Muscle layer of duodenum (tissue), 2 donors: ENCODE data around the gene STYXL2.

Experiments used
- H3K27ac ChIP-seq: one replicate; pipeline ENCODE4 v1.7.0; 2013; ENCODE audit warnings: mild to moderate bottlenecking, low read length
- H3K27me3 ChIP-seq: one replicate; pipeline ENCODE4 v1.7.0; 2013; ENCODE audit warnings: low read depth, mild to moderate bottlenecking, control low read depth, low read length
- H3K36me3 ChIP-seq, 2 donors: one replicate each; pipeline ENCODE4 v1.7.0; 2013; ENCODE audit warnings: low read length in 2 of 2, control low read depth in 1 of 2, mild to moderate bottlenecking in 1 of 2; ENCODE audit not compliant: insufficient read depth in 2 of 2, control insufficient read depth in 1 of 2
- H3K4me1 ChIP-seq, 2 donors: one replicate each; pipeline ENCODE4 v1.7.0; 2013; ENCODE audit warnings: low read length in 2 of 2, mild to moderate bottlenecking in 2 of 2, control low read depth in 1 of 2, moderate library complexity in 1 of 2; ENCODE audit not compliant: insufficient read depth in 2 of 2, control insufficient read depth in 1 of 2
- H3K4me3 ChIP-seq, 2 donors: one replicate each; pipeline ENCODE4 v1.7.0; 2013; ENCODE audit warnings: low read length in 2 of 2, low read depth in 1 of 2, mild to moderate bottlenecking in 1 of 2
- H3K9me3 ChIP-seq, 2 donors: one replicate each; pipeline ENCODE4 v1.7.0; 2013; ENCODE audit warnings: low read length in 2 of 2, control low read depth in 1 of 2, mild to moderate bottlenecking in 1 of 2; ENCODE audit not compliant: control insufficient read depth in 1 of 2
- donor health status: healthy.

Gene STYXL2

DNA sequence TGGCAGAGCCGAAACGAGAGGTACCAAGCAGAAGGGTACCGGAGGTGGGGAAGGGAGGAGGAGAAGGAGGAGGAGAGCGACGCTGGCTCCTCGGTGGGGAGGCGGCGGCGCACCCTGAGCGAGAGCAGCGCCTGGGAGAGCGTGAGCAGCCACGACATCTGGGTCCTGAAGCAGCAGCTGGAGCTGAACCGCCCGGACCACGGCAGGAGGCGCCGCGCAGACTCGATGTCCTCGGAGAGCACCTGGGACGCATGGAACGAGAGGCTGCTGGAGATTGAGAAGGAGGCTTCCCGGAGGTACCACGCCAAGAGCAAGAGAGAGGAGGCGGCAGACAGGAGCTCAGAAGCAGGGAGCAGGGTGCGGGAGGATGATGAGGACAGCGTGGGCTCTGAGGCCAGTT is 32.4 kb downstream of the STYXL2 start:
- Histone ChIP-seq H3K27me3 (no peaks in the 10 kb centered on the region), H3K4me3 (no peak overlapping the region), H3K36me3 (no peaks in the 10 kb centered on the region), H3K27ac (no peak overlapping the region), H3K4me1 (peaks cover 0 to 4% of the 10 kb centered on the region in 2 donors), H3K9me3 (no peaks in the 10 kb centered on the region)

DNA sequence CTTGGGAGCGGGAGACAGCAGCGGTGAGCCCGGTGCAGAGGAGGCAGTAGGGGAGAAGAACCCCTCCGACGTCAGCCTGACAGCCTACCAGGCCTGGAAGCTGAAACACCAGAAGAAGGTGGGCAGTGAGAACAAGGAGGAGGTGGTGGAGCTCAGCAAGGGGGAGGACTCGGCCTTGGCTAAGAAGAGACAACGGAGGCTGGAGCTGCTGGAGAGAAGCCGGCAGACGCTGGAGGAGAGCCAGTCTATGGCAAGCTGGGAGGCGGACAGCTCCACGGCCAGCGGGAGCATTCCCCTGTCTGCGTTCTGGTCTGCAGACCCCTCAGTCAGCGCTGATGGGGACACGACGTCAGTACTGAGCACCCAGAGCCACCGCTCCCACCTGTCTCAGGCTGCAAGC is 32.9 kb downstream of the STYXL2 start:
- H3K4me3 ChIP-seq: no peak overlapping the region
- H3K27me3 ChIP-seq: no peaks in the 10 kb centered on the region
- H3K9me3 ChIP-seq: no peaks in the 10 kb centered on the region
- H3K36me3 ChIP-seq: no peaks in the 10 kb centered on the region
- no peak overlapping the region for H3K27ac ChIP-seq
- no peaks in the 10 kb centered on the region for H3K4me1 ChIP-seq

DNA sequence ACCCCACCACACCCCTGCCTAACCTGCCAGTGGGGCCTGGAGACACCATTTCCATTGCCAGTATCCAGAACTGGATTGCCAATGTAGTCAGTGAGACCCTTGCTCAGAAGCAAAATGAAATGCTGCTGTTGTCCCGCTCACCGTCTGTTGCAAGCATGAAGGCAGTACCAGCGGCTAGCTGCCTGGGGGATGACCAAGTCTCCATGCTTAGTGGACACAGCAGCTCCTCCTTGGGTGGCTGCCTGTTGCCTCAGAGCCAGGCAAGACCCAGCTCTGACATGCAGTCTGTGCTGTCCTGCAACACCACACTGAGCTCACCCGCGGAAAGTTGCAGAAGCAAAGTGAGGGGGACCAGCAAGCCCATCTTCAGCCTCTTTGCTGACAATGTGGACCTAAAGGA is 33.4 kb downstream of the STYXL2 start:
- Histone ChIP-seq H3K4me3 (no peak overlapping the region), H3K9me3 (no peaks in the 10 kb centered on the region), H3K36me3 (no peaks in the 10 kb centered on the region), H3K27me3 (no peaks in the 10 kb centered on the region), H3K27ac (no peak overlapping the region), H3K4me1 (no peaks in the 10 kb centered on the region)

DNA sequence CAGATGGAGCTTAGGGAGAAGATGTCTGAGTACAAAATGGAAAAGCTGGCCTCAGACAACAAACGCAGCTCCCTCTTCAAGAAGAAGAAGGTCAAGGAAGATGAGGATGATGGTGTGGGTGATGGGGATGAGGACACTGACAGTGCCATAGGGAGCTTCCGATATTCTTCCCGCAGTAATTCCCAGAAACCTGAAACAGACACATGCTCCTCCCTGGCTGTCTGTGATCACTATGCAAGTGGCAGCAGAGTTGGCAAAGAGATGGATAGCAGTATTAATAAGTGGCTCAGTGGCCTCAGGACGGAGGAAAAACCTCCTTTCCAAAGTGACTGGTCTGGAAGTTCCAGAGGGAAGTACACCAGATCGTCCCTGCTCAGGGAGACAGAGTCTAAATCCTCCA is 33.8 kb downstream of the STYXL2 start:
- Histone ChIP-seq H3K36me3 (no peaks in the 10 kb centered on the region), H3K27ac (no peak overlapping the region), H3K27me3 (no peaks in the 10 kb centered on the region), H3K4me1 (no peaks in the 10 kb centered on the region), H3K4me3 (no peak overlapping the region), H3K9me3 (no peaks in the 10 kb centered on the region)

DNA sequence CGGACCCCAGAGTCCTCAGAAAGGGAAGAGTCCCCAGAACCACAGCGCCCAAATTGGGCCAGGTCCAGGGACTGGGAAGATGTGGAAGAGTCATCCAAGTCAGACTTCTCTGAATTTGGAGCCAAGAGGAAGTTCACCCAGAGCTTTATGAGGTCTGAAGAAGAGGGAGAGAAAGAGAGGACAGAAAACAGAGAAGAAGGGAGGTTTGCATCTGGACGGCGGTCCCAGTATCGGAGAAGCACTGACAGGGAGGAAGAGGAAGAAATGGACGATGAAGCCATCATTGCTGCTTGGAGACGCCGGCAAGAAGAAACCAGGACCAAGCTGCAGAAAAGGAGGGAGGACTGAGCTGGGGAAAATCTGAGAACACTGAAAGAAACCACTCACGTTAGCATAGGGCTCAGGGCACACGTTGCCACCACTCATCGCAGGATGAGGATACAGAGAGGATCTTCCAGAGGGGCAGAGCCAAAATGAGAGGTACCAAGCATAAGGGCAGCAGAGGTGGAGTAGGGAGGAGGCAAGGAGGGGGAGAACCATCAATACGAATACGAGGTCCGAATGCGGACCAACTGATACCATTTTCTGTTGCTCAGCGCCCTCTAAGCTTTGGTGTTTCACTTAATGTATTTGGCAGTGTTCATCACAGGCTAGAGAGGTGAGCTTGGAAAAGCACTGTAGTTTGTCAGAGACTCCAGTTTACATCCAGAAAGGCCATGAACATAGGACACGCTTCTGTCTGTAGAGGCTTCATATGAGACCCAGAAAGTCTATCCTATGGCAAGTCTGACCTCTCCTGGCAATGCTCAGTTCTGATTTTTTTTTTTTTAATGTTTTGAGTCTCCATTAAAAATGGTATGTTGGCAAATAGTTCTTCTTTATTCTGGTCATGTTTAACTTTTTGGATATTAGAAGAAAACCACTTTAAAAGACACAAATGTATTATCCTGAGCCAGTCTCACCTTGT is 34.7 kb downstream of the STYXL2 start:
- Histone ChIP-seq H3K9me3 (no peaks in the 10 kb centered on the region), H3K27me3 (no peaks in the 10 kb centered on the region), H3K27ac (no peak overlapping the region), H3K36me3 (no peaks in the 10 kb centered on the region), H3K4me1 (no peaks in the 10 kb centered on the region), H3K4me3 (no peak overlapping the region)

DNA sequence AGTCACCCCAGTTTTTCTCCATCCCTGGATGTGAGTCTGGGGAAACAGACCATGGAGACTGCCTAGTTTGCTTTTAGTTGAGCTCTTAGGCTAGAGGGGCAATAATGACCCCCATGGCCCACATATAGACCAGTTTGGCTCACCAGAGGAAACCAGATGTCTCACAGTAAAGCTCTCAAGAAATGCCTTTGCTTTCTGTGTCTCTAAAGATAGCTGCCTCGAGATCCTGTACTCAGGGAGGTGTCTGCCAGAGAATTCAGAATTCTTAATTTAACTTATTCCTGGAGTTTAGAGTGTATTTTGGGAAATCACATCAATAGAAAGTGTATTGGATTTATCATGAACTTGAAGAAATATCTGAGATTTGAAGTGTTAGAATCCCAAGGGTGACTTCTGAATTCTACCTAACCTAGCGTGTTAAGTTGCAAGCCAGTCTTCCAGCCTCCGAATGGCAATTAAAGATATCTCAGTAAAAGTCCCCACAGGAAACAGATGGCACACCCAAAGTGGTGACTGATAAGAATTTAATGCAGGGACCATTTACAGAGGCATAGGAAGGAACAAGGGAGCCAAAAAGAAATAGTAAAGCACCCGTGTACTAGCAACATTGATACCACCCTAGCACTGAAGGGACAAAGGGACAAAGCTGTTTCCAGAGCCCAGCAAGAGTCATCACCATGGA is 37.1 kb downstream of the STYXL2 start:
- H3K4me3 ChIP-seq: no peak overlapping the region
- no peaks in the 10 kb centered on the region for H3K27me3 ChIP-seq
- no peaks in the 10 kb centered on the region for H3K36me3 ChIP-seq
- H3K9me3 ChIP-seq: no peaks in the 10 kb centered on the region
- no peak overlapping the region for H3K27ac ChIP-seq
- no peaks in the 10 kb centered on the region for H3K4me1 ChIP-seq

DNA sequence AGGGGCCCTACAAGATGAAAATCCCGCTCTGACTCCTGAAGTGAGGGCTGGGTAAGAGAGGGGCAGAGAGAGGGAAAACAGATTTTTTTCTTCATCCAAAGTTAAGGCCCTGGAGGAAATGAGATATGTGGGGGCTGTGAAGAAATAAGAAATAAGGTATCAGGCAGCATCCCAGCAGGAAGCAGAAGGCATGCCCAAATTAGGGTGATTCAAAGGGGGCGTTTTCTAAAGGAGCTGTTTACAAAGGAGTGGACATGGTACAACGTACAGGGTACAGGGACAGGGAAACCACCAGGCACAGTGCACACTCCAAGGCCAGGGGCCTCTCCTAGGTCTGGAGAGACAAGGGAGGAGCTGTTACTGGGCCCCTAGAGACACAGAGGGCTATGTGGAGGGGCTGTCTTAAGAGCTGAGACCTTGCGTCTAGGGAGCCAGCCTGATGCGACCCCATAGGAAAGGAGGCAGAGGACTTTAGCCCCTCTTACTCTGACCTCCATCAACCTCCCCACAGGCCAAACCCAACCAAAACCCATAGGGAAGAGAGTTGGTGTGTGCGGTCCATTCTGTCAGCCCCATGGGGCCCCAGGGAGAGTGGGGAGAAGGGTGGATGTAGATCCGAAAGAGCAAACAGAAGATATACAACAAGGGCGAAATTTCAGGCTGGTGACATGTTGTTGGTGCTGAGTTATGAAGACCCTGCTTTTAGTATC is 38.6 kb downstream of the STYXL2 start:
- Histone ChIP-seq H3K4me3 (no peak overlapping the region), H3K27ac (no peak overlapping the region), H3K9me3 (no peaks in the 10 kb centered on the region), H3K36me3 (no peaks in the 10 kb centered on the region), H3K27me3 (no peaks in the 10 kb centered on the region), H3K4me1 (no peaks in the 10 kb centered on the region)

DNA sequence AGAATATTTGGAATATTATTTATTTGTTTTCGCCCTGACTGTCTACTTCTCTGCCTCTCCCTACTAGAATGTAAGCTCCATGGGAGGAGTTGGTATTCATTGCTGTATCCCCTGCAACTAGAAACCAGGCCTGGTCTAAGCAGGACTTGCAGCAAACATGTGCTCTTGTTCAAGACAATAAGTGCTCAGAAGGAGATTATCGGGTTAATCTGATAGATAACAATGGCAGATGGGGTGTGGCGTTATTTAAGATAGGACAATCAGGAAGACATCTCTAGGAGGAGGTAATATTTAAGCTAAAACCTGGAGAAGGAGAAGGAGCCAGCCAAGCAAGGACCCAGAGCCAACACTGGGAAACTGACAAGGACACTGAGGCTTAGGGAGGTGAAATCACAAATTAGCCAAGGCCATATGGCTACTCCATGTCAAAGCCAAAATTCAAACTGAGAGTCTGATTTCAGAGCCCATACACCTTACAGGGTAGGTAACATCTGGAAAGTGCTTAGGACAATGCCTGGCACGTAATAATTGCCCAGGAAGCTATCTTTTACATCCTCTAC is 41.5 kb downstream of the STYXL2 start:
- no peaks in the 10 kb centered on the region for H3K36me3 ChIP-seq
- no peaks in the 10 kb centered on the region for H3K27me3 ChIP-seq
- H3K4me3 ChIP-seq: no peak overlapping the region
- H3K9me3 ChIP-seq: no peaks in the 10 kb centered on the region
- no peak overlapping the region for H3K27ac ChIP-seq
- H3K4me1 ChIP-seq: no peaks in the 10 kb centered on the region

DNA sequence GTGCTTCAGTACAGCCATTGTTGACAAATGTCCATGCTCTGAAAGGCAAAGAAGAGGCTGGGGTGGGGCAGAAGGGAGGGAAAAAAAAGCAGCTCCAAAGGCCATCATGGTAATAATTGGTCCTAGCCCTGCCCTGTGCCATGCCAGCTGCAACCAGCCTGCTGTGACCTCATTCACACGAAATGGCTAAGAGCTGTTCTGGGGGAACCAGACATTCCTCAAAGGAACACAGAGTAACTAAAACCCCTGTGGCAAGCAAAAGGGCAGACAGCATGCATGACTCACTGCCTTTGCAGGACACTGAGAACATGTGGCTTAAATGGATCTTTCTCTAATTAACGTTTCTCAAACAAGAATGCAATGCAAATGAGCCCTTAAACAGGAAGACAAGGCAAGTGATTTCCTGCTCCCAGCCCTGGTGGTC is 42.3 kb downstream of the STYXL2 start:
- H3K4me1 ChIP-seq: no peaks in the 10 kb centered on the region

DNA sequence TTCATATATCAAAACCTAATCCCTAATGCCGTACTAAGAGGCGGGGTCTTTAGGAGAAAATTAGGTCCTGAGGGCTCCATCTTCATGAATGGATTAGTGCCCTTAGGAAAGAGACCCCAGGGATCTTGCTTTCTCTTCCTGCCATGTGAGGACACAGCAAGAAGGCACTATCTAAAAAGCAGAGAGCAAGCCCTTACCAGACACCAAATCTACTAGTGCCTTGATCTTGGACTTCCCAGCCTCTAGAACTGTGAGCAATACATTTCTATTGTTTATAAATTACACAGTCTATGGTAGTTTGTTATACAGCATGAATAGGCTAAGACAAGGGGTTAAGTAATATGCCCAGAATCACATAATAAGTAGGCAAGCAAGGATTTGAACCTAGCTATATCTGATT is 42.9 kb downstream of the STYXL2 start:
- no peaks in the 10 kb centered on the region for H3K9me3 ChIP-seq
- no peaks in the 10 kb centered on the region for H3K27me3 ChIP-seq
- no peak overlapping the region for H3K4me3 ChIP-seq
- H3K27ac ChIP-seq: no peak overlapping the region
- no peaks in the 10 kb centered on the region for H3K4me1 ChIP-seq
- H3K36me3 ChIP-seq: no peaks in the 10 kb centered on the region

More for the DNA sequence above, 42.3 kb downstream of the STYXL2 start:
- Histone ChIP-seq H3K27ac (no peak overlapping the region), H3K9me3 (no peaks in the 10 kb centered on the region), H3K27me3 (no peaks in the 10 kb centered on the region), H3K36me3 (no peaks in the 10 kb centered on the region), H3K4me3 (no peak overlapping the region)

DNA sequence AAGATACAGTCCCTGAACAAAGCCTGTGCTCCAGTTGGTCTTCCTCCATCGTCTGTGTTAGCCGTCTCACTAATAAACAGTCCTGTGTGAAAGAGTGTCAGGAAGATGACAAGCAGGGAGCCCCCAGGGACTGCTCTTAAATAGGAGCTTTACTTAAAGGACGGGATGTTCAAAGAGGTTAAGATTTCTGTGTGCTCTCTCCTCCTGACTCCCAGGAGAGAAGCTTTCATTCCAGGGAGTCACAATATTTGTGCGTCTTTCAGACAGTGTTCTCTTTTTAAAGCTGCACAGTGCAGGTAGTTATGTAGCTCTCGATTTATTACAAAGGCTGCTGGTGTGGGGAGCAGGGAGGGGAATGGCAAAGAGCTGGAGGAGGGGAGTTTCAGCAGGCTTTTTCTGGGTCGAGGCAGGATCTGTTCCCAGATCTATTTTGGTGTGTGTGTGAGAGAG is 43.5 kb downstream of the STYXL2 start:
- H3K27ac ChIP-seq: no peak overlapping the region
- no peaks in the 10 kb centered on the region for H3K27me3 ChIP-seq
- no peaks in the 10 kb centered on the region for H3K4me1 ChIP-seq
- H3K4me3 ChIP-seq: no peak overlapping the region
- no peaks in the 10 kb centered on the region for H3K9me3 ChIP-seq
- H3K36me3 ChIP-seq: no peaks in the 10 kb centered on the region
